GM12875 (cell line): ENCODE data around the gene OGFR.

Experiments
- H3K4me3 ChIP-seq: one replicate; pipeline ENCODE4 v1.5.1; 2011; ENCODE audit warnings: low read depth, low read length, control low read depth
- CTCF ChIP-seq: IDR thresholded peaks from 2 replicates; pipeline ENCODE4 v1.5.1; 2011; ENCODE audit warnings: low read depth, mild to moderate bottlenecking, control low read depth, inconsistent platforms, low read length, moderate library complexity, borderline replicate concordance; ENCODE audit not compliant: insufficient read depth

OGFR gene

DNA sequence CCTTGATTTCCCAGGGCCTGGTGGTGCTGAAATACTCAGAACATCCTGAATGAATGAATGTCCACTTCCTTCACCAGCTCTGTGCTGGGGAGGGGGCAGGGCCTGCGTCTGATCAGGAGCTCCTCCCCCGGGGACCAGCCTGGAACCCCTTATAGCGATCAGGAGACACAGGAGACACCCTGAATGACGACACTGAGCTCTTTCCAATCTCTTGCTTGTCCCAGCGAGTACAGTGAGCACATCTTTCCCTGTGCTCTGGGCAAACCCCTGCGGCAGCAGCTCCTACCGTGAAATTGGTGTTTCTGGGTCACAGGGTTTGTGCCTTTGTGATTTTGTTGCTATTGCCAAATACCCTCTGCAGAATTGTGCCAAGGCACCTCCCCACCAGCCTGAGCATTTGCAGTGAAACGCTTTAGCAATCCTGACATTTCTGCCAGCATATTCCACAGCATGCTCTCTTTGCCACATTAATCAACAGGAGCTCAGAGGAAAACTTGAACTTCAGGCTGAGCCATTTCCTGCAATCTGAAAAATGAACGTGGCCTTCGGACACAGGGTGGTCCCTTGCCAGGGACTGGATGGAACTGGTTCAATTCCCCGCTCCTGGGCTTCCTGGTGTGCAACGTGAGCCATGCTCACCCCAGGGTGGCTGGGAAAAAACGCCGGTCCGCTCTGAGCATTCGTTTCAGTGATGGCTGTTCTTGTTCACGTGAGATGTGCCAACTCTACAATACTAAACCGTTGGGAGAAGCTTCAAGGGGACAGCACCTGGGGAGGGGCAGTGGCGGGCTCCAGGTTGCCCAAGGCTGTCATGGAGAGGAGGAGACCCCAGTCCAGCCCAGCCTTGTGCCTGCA, 31.4 kb upstream of the OGFR start:
- no peak overlapping the region for H3K4me3 ChIP-seq
- TF ChIP-seq CTCF, result no peak

DNA sequence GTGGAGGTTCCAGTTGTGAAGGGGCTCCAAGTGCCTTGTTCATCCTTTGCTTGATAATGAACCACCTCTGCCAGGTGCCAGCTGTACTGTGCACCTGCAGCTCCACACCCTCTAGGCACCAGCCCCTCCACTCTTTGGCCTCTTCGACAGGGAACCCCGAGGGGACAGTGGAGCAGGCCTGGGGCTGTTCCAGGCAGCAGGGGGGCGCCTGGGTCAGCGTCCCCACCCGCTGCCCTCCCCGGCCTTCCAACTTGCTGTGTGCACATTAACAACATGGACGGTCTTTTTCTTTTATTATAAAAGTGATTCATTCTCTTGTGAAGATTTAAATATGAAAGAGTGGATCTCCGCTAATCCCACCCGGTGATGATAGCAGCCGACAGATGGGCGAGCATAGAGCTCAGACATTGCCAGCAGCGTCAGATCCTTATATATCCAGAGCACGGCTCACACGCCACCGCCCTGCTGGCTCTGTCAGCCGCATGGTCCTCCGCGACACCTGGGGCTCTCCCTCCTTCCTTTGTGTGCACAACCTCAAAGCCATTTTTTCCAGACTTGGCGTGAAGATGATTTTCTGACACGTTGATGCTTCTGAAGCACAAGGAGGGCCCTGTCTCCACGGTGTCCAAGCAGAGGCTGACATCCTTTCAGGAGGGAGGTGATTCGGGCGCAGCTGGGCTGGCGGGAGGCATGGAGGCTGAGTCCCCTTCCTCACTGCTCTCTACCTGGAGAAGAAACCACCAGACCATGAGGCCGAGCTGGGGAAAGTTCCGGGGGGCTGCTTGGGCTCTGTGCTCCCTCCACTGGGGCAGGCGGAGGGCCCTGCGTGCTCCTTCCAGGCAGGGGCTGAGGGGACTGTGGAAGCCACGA, 30.6 kb upstream of the OGFR start:
- H3K4me3 ChIP-seq, result no peak overlapping the region
- TF ChIP-seq CTCF, result no peak

DNA sequence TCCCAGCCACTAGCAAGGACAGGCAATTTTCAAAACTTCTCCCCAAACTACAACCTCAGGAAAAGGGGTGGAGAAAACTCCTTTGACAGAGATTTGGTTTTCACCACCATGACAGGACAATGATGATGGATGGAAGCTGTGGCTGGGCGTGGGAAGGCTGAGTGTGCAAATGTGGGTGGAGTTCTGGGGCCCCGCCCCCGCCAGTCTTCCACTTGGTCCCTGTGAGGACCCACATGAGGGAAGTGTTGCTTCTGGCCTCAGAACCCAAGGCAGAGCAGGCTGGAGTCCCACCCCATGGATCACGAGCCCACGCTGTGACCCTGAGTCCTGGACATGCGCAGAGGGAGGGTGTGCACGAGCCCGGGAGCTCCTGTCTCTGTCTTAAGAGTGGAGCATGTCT, 29.9 kb upstream of the OGFR start:
- no peak for TF ChIP-seq CTCF
- no peak overlapping the region for H3K4me3 ChIP-seq

- TF ChIP-seq CTCF, result no peak
- H3K4me3 ChIP-seq, result no peak overlapping the region
These were observed 29.4 kb upstream of the OGFR start for GRCh38 chr20:62775206-62775605.

DNA sequence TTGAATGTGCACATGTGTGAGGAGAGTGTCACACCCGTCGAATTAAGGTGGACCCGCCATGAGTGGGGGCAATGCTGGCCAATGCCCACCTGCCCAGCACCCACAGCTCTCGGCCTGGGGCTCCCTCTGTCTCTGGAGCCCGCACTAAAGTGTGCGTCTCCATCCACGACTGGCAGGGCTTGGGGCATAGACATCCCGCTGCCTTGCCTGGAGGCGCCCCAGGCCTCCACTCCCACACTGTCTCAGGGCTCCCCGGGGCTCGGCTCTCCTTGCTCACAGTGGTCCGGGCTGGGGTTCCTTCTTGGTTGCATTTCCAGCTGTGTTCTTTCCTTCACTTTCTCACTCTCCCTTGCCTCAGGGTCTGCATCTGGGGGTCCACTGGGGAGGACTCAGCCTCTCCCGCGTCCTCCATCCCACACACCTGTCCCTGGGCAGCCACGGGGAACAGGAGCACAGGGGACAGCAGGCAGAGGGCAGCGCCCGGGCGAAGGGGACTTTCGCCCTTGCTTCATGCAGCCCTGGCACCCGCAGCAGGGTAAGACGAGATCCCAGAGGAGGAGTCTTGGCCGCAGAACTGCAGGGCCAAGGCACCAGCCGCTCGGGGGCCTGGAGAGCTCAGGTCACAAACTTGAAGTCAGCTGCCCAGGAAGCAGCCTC, 28.5 kb upstream of the OGFR start:
- no peak overlapping the region for H3K4me3 ChIP-seq
- no peak for TF ChIP-seq CTCF

DNA sequence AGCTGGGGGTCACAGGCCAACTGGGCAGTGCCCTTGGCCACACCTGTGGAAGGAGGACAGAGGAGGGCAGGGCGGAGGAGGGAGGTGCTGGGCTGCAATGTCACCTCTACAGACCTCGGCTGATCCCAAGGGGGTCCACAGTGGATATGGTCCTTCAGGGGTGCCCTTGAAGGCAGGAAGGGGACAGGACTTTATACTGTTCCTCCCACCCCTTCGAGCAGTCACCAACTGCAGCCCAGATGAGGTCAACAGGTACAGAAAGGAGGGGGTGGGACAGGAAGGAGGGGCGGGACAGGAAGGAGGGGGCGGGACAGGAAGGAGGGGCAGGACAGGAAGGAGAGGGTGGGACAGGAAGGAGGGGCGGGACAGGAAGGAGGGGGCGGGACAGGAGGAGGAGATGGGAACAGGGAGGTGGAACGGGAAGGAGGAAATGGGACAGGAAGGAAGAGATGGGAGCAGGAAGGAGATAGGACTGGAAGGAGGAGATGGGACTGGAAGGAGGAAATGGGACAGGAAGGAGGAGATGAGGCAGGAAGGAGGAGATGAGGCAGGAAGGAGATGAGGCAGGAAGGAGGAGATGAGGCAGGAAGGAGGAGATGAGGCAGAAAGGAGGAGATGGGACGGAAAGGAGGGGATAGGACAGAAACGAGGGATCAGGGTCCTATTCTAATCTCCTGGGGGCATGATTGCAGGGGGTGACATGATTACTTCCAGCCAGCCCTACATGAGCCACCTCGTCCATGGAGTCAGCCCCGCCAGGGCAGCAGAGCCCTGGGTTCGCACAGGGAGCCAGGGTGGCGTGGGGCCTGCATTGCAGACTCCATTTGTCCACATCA, 27.7 kb upstream of the OGFR start:
- no peak overlapping the region for H3K4me3 ChIP-seq
- no peak for TF ChIP-seq CTCF
